Type B pancreatic cell (in vitro differentiated cells): ENCODE data around the gene SNED1. TPM values are rescaled to one million over a fixed set of nuclear protein-coding genes. Genes with fewer than 3 reads are reported as not detected.

Experiments
- DNase-seq: peaks from one replicate; pipeline ENCODE4 v3.0.0; 2021; ENCODE audit warnings: mixed read lengths; ENCODE audit not compliant: unreplicated experiment; ENCODE audit errors: extremely low spot score
- H3K27ac Mint-ChIP-seq: 2 replicates; pipeline ENCODE4 v1.8.0; 2021; ENCODE audit warnings: mild to moderate bottlenecking, mixed read lengths
- H3K27me3 Mint-ChIP-seq: 2 replicates; pipeline ENCODE4 v1.8.0; 2021; ENCODE audit warnings: mixed read lengths
- H3K36me3 Mint-ChIP-seq: 2 replicates; pipeline ENCODE4 v1.8.0; 2021; ENCODE audit warnings: mixed read lengths
- H3K4me1 Mint-ChIP-seq: one replicate; pipeline ENCODE4 v1.8.0; 2021; ENCODE audit warnings: mixed read lengths; ENCODE audit not compliant: unreplicated experiment
- H3K4me3 Mint-ChIP-seq: 2 replicates; pipeline ENCODE4 v1.8.0; 2021; ENCODE audit warnings: mild to moderate bottlenecking, mixed read lengths
- H3K9me3 Mint-ChIP-seq: 2 replicates; pipeline ENCODE4 v1.8.0; 2021; ENCODE audit warnings: mixed read lengths
- CTCF ChIP-seq: fragments of 200-600 bp; sonication (generic); conservative IDR thresholded peaks from 2 replicates; pipeline ENCODE4 v1.5.0; 2021; ENCODE audit warnings: antibody characterized with exemption, mild to moderate bottlenecking
- total RNA-seq: library from RNA; stranded (reverse); gene quantifications from 2 replicates; pipeline ENCODE4 v1.2.1, GENCODE V29; 2021; ENCODE audit warnings: low replicate concordance

SNED1 gene
- total RNA-seq, 1 donor from 2014 or later = 140 TPM

- Mint-ChIP-seq H3K9me3 (no peaks in the 10 kb centered on the region), H3K36me3 (peaks cover 10% of the 10 kb centered on the region), H3K27ac (no peak overlapping the region), H3K27me3 (no peaks in the 10 kb centered on the region), H3K4me1 (no peaks in the 10 kb centered on the region), H3K4me3 (no peak overlapping the region)
- TF ChIP-seq CTCF = no peak
- DNase-seq = no peak
These were observed 110.1 kb downstream of the SNED1 start for GRCh38 chr2:241108271-241109209.

GRCh38 chr2:241109210-241110088, 111.0 kb downstream of the SNED1 start:
- no peak for DNase-seq
- H3K27me3 Mint-ChIP-seq = no peaks in the 10 kb centered on the region
- H3K27ac Mint-ChIP-seq = no peak overlapping the region
- no peaks in the 10 kb centered on the region for H3K4me1 Mint-ChIP-seq
- peaks cover 10% of the 10 kb centered on the region for H3K36me3 Mint-ChIP-seq
- no peak for TF ChIP-seq CTCF
- no peaks in the 10 kb centered on the region for H3K9me3 Mint-ChIP-seq
- no peak overlapping the region for H3K4me3 Mint-ChIP-seq

- H3K4me1 Mint-ChIP-seq = no peaks in the 10 kb centered on the region
- no peak for TF ChIP-seq CTCF
- H3K27me3 Mint-ChIP-seq = no peaks in the 10 kb centered on the region
- H3K27ac Mint-ChIP-seq = no peak overlapping the region
- no peaks in the 10 kb centered on the region for H3K9me3 Mint-ChIP-seq
- H3K36me3 Mint-ChIP-seq = peaks cover 10% of the 10 kb centered on the region
- no peak for DNase-seq
- no peak overlapping the region for H3K4me3 Mint-ChIP-seq
These were observed 111.7 kb downstream of the SNED1 start for GRCh38 chr2:241110089-241110606.

GRCh38 chr2:241110607-241111439, 112.4 kb downstream of the SNED1 start:
- H3K36me3 Mint-ChIP-seq = peaks cover 10% of the 10 kb centered on the region
- H3K27me3 Mint-ChIP-seq = no peaks in the 10 kb centered on the region
- no peak for DNase-seq
- no peak overlapping the region for H3K27ac Mint-ChIP-seq
- H3K4me1 Mint-ChIP-seq = no peaks in the 10 kb centered on the region
- H3K9me3 Mint-ChIP-seq = no peaks in the 10 kb centered on the region
- TF ChIP-seq CTCF = no peak
- no peak overlapping the region for H3K4me3 Mint-ChIP-seq

- Mint-ChIP-seq H3K4me1 (no peaks in the 10 kb centered on the region), H3K4me3 (no peak overlapping the region), H3K27me3 (no peaks in the 10 kb centered on the region), H3K9me3 (no peaks in the 10 kb centered on the region), H3K36me3 (peaks cover 11% of the 10 kb centered on the region), H3K27ac (no peak overlapping the region)
- TF ChIP-seq CTCF = no peak
- no peak for DNase-seq
These were observed 113.0 kb downstream of the SNED1 start for GRCh38 chr2:241111440-241111805.
